Measurements from ENCODE around the gene KIF6. TPM values are rescaled to one million over a fixed set of nuclear protein-coding genes. Genes with fewer than 3 reads are reported as not detected.

The KIF6 gene
- polyA plus RNA-seq, 2 of the 4 experiments (the other 2 are of a cell fraction) = 0.05 to 0.39 TPM

DNA sequence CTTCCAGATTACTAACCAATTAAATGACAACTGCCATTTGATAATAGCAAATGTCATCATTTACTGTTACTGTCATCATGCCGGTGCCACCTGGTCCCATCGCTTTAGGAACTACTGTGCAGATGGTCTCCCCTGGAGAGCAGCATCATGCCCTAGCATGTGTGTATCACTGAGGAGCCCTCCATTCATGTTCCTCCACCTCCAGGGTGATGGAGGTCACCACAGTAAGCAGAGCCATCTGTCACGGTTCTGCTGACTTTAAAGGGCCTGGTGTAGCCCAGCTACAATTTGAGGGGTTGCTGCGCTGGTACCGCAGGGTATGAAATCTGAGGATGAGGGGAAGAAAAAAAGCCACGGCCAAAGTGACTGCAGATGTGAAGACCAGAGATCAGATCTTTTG lies 283.9 kb downstream of the KIF6 start:
- ChIA-PET POLR2A (no interaction called here), CTCF (no interaction called here)
- FAIRE-seq = no peak
- no peak overlapping the region for H3K27ac ChIP-seq
- ATAC-seq = no peak
- no peaks in the 10 kb centered on the region for H3K9me3 ChIP-seq
- no peaks in the 10 kb centered on the region for H3K4me1 ChIP-seq
- no peak overlapping the region for H3K4me2 ChIP-seq
- TF ChIP-seq CBX2 (IDR thresholded peaks at IDR 0.05; ENCODE audit: borderline replicate concordance, low read depth) = no peak
- TF ChIP-seq TP53 (CRISPR knock-in tag; IDR thresholded peaks at IDR 0.05) = no peak
- TF ChIP-seq HDAC2 (IDR thresholded peaks at IDR 0.05) = no peak
- no peak for TF ChIP-seq EP300 (IDR thresholded peaks at IDR 0.05)
- TF ChIP-seq CTCF (IDR thresholded peaks at IDR 0.05) = no peak
- no peak for TF ChIP-seq POLR2AphosphoS2 (conservative IDR thresholded peaks at IDR 0.05; ENCODE audit: low read length)
- no peak for TF ChIP-seq KDM5A (IDR thresholded peaks at IDR 0.05)
- TF ChIP-seq USF2 (IDR thresholded peaks at IDR 0.05) = no peak
- no peak for TF ChIP-seq MYC (IDR thresholded peaks at IDR 0.05; ENCODE audit: borderline replicate concordance, low read length)
- no peak for TF ChIP-seq HMGXB4 (CRISPR knock-in tag; IDR thresholded peaks at IDR 0.05; ENCODE audit: borderline replicate concordance)
- no peak for TF ChIP-seq FOXS1 (CRISPR knock-in tag; IDR thresholded peaks at IDR 0.05)
- no peak overlapping the region for H3K4me3 ChIP-seq
- WGBS (ENCODE audit: missing lambda C conversion rate) = 20% methylated on average over 6 of the region's 6 CpGs
- DNase-seq (ENCODE audit: low read depth in 1 of 2, low spot score in 1 of 2) = no peak

DNA sequence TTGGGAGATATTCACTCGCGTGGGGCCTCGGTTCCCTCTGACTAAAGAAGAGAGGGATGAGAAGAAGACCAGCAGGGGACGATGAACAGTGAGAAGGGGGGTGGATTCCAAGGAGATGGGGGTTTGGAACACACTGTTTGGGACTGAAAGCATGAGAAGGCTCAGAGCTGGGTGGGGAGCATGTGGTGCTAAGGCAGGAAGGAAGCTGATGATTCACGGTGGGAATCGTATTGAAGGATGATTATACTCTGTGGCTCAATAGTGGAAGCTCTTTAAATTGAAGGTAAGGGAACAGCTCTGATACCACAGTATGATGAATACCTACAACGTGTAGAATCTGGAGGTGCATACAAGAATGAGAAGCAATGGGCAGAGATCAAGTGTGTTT lies 285.2 kb downstream of the KIF6 start:
- ChIA-PET POLR2A (no interaction called here), CTCF (interaction anchor here (0.8 kb wide), 1 partner anchor 13 kb away, joined by 3 read pairs; no protein-coding TSS in a partner anchor)
- Histone ChIP-seq H3K27ac (no peak overlapping the region), H3K4me3 (no peak overlapping the region), H3K4me2 (no peak overlapping the region), H3K4me1 (no peaks in the 10 kb centered on the region), H3K9me3 (no peaks in the 10 kb centered on the region)
- no peak for DNase-seq (ENCODE audit: low read depth in 1 of 2, low spot score in 1 of 2)
- ATAC-seq = no peak
- no peak for FAIRE-seq
- WGBS (ENCODE audit: missing lambda C conversion rate) = 46% methylated on average over 7 of the region's 7 CpGs
- no peak for TF ChIP-seq SMC3 (IDR thresholded peaks at IDR 0.05)
- no peak for TF ChIP-seq JUNB (IDR thresholded peaks at IDR 0.05)
- TF ChIP-seq ATOH8 (CRISPR knock-in tag; IDR thresholded peaks at IDR 0.05; ENCODE audit: low read depth) = no peak
- TF ChIP-seq RCOR1 (IDR thresholded peaks at IDR 0.05; ENCODE audit: low read depth, low read length) = no peak
- no peak for TF ChIP-seq CHD4 (IDR thresholded peaks at IDR 0.05; ENCODE audit: borderline replicate concordance)

DNA sequence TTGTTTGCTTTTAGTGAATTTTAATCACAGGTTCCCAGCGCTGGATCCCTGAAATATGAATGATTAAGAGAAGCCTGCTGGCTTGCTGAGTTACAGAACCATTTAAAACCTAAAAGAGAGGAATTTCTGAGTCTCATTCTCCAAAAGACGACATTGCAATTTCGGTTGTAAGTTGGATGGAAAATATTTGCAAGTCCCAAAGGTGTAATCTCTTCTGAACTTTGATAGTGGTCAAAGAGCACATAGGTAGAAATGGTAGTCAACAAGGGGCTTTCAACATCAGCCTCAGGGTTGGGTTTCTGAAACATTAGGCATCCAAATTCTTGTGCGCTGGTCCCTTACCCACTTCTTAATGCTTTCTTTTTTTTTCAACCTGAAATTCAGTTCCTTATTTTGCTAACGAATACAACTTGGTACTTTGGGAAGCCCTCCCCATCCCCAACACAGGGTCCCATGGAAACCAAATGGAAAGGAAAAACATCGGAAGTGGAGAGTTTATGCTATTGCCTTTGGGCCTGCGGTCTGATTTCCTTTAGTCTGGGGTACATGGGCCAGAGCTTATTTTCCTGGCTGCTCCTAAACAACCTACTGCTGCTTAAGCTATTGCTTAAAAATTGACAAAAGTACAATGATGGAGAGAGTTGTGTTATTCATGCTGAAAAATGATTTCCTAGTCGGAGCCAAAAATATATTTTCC lies 285.7 kb downstream of the KIF6 start:
- H3K4me3 ChIP-seq = no peak overlapping the region
- ChIA-PET POLR2A (no interaction called here), CTCF (interaction anchor here (0.8 kb wide), 1 partner anchor 14 kb away, joined by 3 read pairs; no protein-coding TSS in a partner anchor)
- H3K27ac ChIP-seq = no peak overlapping the region
- H3K4me2 ChIP-seq = no peak overlapping the region
- no peak for DNase-seq (ENCODE audit: low read depth in 1 of 2, low spot score in 1 of 2)
- FAIRE-seq = no peak
- TF ChIP-seq HMGXB4 (CRISPR knock-in tag; IDR thresholded peaks at IDR 0.05; ENCODE audit: borderline replicate concordance) = no peak
- TF ChIP-seq ESRRA (IDR thresholded peaks at IDR 0.05; ENCODE audit: borderline replicate concordance, low read length) = no peak
- no peak for TF ChIP-seq EHF (CRISPR knock-in tag; IDR thresholded peaks at IDR 0.05)
- 43% methylated on average over 8 of the region's 8 CpGs for WGBS (ENCODE audit: missing lambda C conversion rate)
- no peak for ATAC-seq
- no peaks in the 10 kb centered on the region for H3K9me3 ChIP-seq
- no peaks in the 10 kb centered on the region for H3K4me1 ChIP-seq

Measured in A549 (cell line).